GM12878 (cell line): ENCODE data around the gene ZNF212. TPM values are rescaled to one million over a fixed set of nuclear protein-coding genes. Genes with fewer than 3 reads are reported as not detected.
A peak's percentile ranks its signal among the peaks of the same experiment; 100 is the strongest.

Experiments
- ATAC-seq: fragments of 200-7000 bp; cut with Tn5 transposase; 3 replicates; pipeline ENCODE4 v1.9.1; 2020; ENCODE audit warnings: mild to moderate bottlenecking, moderate library complexity
- BruUV-seq: library from RNA; stranded (reverse); fragments of 400-500 nt; replicated peaks from 2 replicates; lab custom pipeline; 2021; lab: Mats Ljungman, UMichigan
- CTCF ChIA-PET: fragments of 300-600 bp; sonication (Branson Sonifier 250); formaldehyde crosslinking; extraction: SDS; loops from one replicate; lab custom pipeline; 2021; ENCODE audit warnings: inconsistent platforms; lab: Yijun Ruan, JAX
- POLR2A ChIA-PET: fragments of 350-600 bp; formaldehyde crosslinking; extraction: SDS; loops from one replicate; lab custom pipeline; 2021; ENCODE audit warnings: inconsistent platforms; lab: Charles Lee
- RAD21 ChIA-PET: fragments of 300-600 bp; sonication (Branson Sonifier 250); formaldehyde crosslinking; loops from one replicate; lab custom pipeline; 2023; ENCODE audit warnings: antibody characterized with exemption; ENCODE audit not compliant: unreplicated experiment; lab: Charles Lee
- SMC1A ChIA-PET: fragments of 300-600 bp; sonication (Branson Sonifier 250); formaldehyde crosslinking; loops from one replicate; lab custom pipeline; 2023; ENCODE audit not compliant: unreplicated experiment, uncharacterized antibody; lab: Charles Lee
- DNase-seq: peaks from one replicate; pipeline ENCODE4 v3.0.0-alpha.2; 2011; ENCODE audit warnings: low read depth, low spot score
- FAIRE-seq: peaks from 3 replicates; lab custom pipeline; 2011; peaks lifted over from hg19 to GRCh38; lab: Jason Lieb, UNC
- H2AFZ ChIP-seq: 2 replicates; pipeline ENCODE4 v1.6.0; 2011; ENCODE audit warnings: low read depth, low read length, control low read depth; ENCODE audit not compliant: control insufficient read depth
- H3K27ac ChIP-seq: 2 replicates; pipeline ENCODE4 v1.5.1; 2011; ENCODE audit warnings: control low read depth; ENCODE audit not compliant: control insufficient read depth, insufficient read depth
- H3K27me3 ChIP-seq, 2 experiments: replicated peaks in 1 of 2; 2 replicates each; pipeline versions ENCODE4 v1.6.0 to v1.6.1; 2011; ENCODE audit warnings: low read length in 1 of 2; ENCODE audit not compliant: control insufficient read depth in 2 of 2, insufficient read depth in 2 of 2
- H3K36me3 ChIP-seq, 2 experiments: 2 replicates each; pipeline ENCODE4 v1.5.1; 2011; ENCODE audit warnings: low read length in 1 of 2; ENCODE audit not compliant: control insufficient read depth in 2 of 2, insufficient read depth in 2 of 2
- H3K4me1 ChIP-seq: 2 replicates; pipeline ENCODE4 v1.6.1; 2011; ENCODE audit warnings: mild to moderate bottlenecking, low read length, moderate library complexity, mixed read lengths; ENCODE audit not compliant: control insufficient read depth, insufficient read depth
- H3K4me2 ChIP-seq: 2 replicates; pipeline ENCODE4 v1.6.0; 2011; ENCODE audit warnings: control low read depth; ENCODE audit not compliant: control insufficient read depth, insufficient read depth
- H3K4me3 ChIP-seq: fragments of 200-600 bp; sonication (generic); 2 replicates; pipeline ENCODE4 v1.5.1; 2016
- H3K79me2 ChIP-seq: 2 replicates; pipeline ENCODE4 v1.6.0; 2011; ENCODE audit warnings: low read length; ENCODE audit not compliant: control insufficient read depth, insufficient read depth
- H3K9ac ChIP-seq: 2 replicates; pipeline ENCODE4 v1.8.0; 2011; ENCODE audit warnings: low read length, control low read depth, mixed read lengths; ENCODE audit not compliant: control insufficient read depth, insufficient read depth
- H3K9me3 ChIP-seq: replicated peaks from 3 replicates; pipeline ENCODE4 v1.5.1; 2011; ENCODE audit warnings: mild to moderate bottlenecking, low read length; ENCODE audit not compliant: control insufficient read depth, insufficient read depth
- H4K20me1 ChIP-seq: 2 replicates; pipeline ENCODE4 v1.6.0; 2011; ENCODE audit not compliant: control insufficient read depth, insufficient read depth
- ASH2L ChIP-seq: fragments of 300-600, 200-600 bp; sonication (generic); IDR thresholded peaks from 2 replicates; pipeline ENCODE4 v1.6.1; 2017; ENCODE audit warnings: low read depth, mild to moderate bottlenecking, borderline replicate concordance
- BRCA1 ChIP-seq: IDR thresholded peaks from 2 replicates; pipeline ENCODE4 v1.6.1; 2011; ENCODE audit warnings: low read depth, low read length, improper control_type of control experiment
- CEBPB ChIP-seq, 2 experiments: fragments of 150-350 bp in 1 of 2; IDR thresholded peaks; 2 replicates each; pipeline ENCODE4 v1.6.1; 2012 to 2014; ENCODE audit warnings: low read depth in 2 of 2, low read length in 2 of 2, borderline replicate concordance in 1 of 2, inconsistent platforms in 1 of 2
- CHD4 ChIP-seq: fragments of 200-600 bp; sonication (generic); IDR thresholded peaks from 2 replicates; pipeline ENCODE4 v1.6.1; 2016; ENCODE audit warnings: mild to moderate bottlenecking
- MTA2 ChIP-seq: fragments of 450-650 bp; IDR thresholded peaks from 2 replicates; pipeline ENCODE4 v1.6.1; 2016; ENCODE audit warnings: low read depth, mild to moderate bottlenecking, moderate library complexity
- POLR2A ChIP-seq: IDR thresholded peaks from 2 replicates; pipeline ENCODE4 v1.6.1; 2011; ENCODE audit warnings: low read depth, mild to moderate bottlenecking, low read length
- POU2F2 ChIP-seq: IDR thresholded peaks from 3 replicates; pipeline ENCODE4 v1.6.1; 2011; ENCODE audit warnings: low read depth, mild to moderate bottlenecking, low read length, borderline replicate concordance
- RAD21 ChIP-seq: IDR thresholded peaks from 2 replicates; pipeline ENCODE4 v1.6.1; 2011; ENCODE audit warnings: mild to moderate bottlenecking, low read depth, low read length, moderate library complexity; ENCODE audit not compliant: insufficient read depth
- RFX5 ChIP-seq: IDR thresholded peaks from 2 replicates; pipeline ENCODE4 v1.6.1; 2011; ENCODE audit warnings: low read depth, low read length, improper control_type of control experiment
- SMAD1 ChIP-seq: fragments of 450-650 bp; IDR thresholded peaks from 2 replicates; pipeline ENCODE4 v1.6.1; 2018; ENCODE audit warnings: mild to moderate bottlenecking, low read depth; ENCODE audit not compliant: partially characterized antibody
- SP1 ChIP-seq: IDR thresholded peaks from one replicate; pipeline ENCODE4 v1.6.1; 2011; ENCODE audit warnings: low read depth, low read length
- STAT3 ChIP-seq: IDR thresholded peaks from 2 replicates; pipeline ENCODE4 v1.6.1; 2011; ENCODE audit warnings: low read depth, low read length, improper control_type of control experiment
- TBL1XR1 ChIP-seq: IDR thresholded peaks from 2 replicates; pipeline ENCODE4 v1.6.1; 2012; ENCODE audit warnings: low read depth, low read length, improper control_type of control experiment
- ZNF384 ChIP-seq: IDR thresholded peaks from 2 replicates; pipeline ENCODE4 v1.6.1; 2012; ENCODE audit warnings: low read depth, mild to moderate bottlenecking, low read length, improper control_type of control experiment, borderline replicate concordance
- WGBS: methylation state at CpG from one replicate; pipeline ENCODE4 v1.1.6; 2016; ENCODE audit warnings: low lambda C conversion rate; ENCODE audit not compliant: insufficient replicate concordance, insufficient coverage; ENCODE audit errors: missing lambda C conversion rate; 5-methylcytosine and 5-hydroxymethylcytosine counted together
- in situ Hi-C: fragments of 300-500 bp; cut with MboI; formaldehyde crosslinking; loops from 9 replicates; pipeline ENCODE4 v1.14.3; 2018; ENCODE audit warnings: mixed read lengths
- intact Hi-C: fragments of 100-400 bp; cut with micrococcal nuclease; formaldehyde crosslinking; loops from one replicate; pipeline ENCODE4 v1.14.2; 2022; ENCODE audit not compliant: unreplicated experiment
- polyA plus RNA-seq, 11 experiments: library from polyadenylated mRNA; depleted of rRNA in 4 of 11; unstranded in 6 of 11; stranded (reverse) in 5 of 11; fragments of >200 nt; fragmentation: Nextera tagmentation in 4 of 11; fragmentation: Illumina TruSeq in 1 of 11; extraction: Ambion mirVana in 4 of 11; extraction: Trizol in 1 of 11; gene quantifications; 1 replicate in 1 of 11; 2 replicates in 10 of 11; pipeline versions ENCODE4 v1.2.1 to v1.2.3, GENCODE V29; 2011 to 2016; ENCODE audit warnings: inconsistent platforms in 2 of 11, missing spikeins in 2 of 11, low read depth in 1 of 11
- total RNA-seq, 4 experiments: library from RNA; depleted of rRNA in 3 of 4; stranded (reverse); fragments of >200 nt in 3 of 4; fragmentation: Illumina TruSeq in 1 of 4; extraction: Trizol in 1 of 4; gene quantifications; 2 replicates each; pipeline versions ENCODE4 v1.2.1 to v1.2.3, GENCODE V29; 2013 to 2021
- TF ChIP-seq, protein P1 (sequence below): fragments of 150-350 bp; IDR thresholded peaks from 2 replicates; pipeline ENCODE4 v1.6.1; 2016; ENCODE audit warnings: low read depth, low read length
- TF ChIP-seq, protein P2 (sequence below): fragments of 450-650 bp; IDR thresholded peaks from 2 replicates; pipeline ENCODE4 v1.6.1; 2017; ENCODE audit warnings: antibody characterized with exemption, mild to moderate bottlenecking, moderate library complexity

The ZNF212 gene
- total and polyA plus RNA-seq, 10 of the 15 experiments (the other 5 are each of a cell fraction or from before 2014, with no cell fraction given), result 1.2 to 11.6 (median 5.4) TPM

DNA sequence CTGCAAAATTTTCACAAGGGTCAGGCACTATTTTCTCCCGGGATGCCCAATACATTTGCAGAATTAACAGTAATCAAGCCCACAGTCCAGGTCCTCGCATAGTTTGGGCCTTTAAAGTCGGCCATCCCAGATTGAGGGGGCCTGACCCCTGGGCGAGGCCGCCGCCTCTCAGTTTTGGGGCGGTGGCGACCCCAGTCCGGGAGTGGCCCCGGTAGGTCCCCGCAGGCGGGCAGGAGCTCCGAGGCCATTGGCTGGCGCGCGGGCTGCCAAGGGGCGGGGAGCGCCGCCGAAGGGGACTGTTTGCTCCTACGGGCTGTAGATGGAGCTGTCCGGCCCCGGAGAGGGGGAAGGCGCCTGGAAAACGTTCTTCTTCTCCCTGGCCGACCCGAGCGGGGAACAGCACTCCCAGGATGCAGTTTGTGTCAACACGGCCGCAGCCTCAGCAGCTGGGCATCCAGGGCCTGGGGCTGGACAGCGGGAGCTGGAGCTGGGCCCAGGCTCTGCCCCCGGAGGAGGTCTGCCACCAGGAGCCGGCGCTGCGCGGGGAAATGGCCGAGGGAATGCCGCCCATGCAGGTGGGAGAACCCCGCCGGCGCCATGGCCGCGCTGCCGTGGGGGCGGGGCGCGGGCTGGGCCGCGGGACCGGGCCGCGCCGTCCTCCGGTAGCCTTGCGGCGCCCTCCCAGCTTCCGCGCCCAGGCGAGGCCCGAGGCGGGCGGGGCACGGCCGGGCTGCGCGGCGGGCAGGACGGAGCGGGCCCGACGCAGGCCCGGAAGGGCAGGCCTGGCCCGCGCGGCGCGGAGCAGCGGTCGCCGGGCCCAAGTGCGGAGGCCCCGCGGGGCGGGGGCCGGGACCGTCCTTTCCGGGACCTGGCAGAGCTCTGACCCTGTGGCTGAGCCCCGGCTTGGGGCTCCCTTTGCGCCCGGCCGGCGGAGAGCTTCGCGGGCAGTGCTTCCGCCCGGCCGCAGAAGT, 44.0 kb upstream of the ZNF212 start, which contains the start of gene ZNF282:
TSS of gene ZNF282 (plus strand) at position 367 of the 971 bp plus-strand sequence. CDS start at position 411, 44 bp downstream.
- Histone ChIP-seq H3K27me3 (no peaks in the 10 kb centered on the region), H3K27ac (peak within 1 kb of the TSS; percentile 82), H3K4me1 (0 out of 2 replicates have a peak, but pooled peaks cover 3% of the 10 kb centered on the region), H3K79me2 (peaks cover 34% of the 10 kb centered on the region), H3K9me3 (no peaks in the 10 kb centered on the region), H3K4me3 (peak within 1 kb of the TSS; percentile 89), H4K20me1 (no peaks in the 10 kb centered on the region), H2AFZ (peak within 1 kb of the TSS; percentile 91), H3K9ac (peak within 1 kb of the TSS; percentile 93), H3K4me2 (peak within 1 kb of the TSS; percentile 74), H3K36me3 (peaks cover 7 to 9% of the 10 kb centered on the region in 2 experiments)
- CTCF ChIA-PET, result interaction anchor here (0.6 to 2.7 kb wide), 25 partner anchors 9 to 335 kb away, joined by 3 to 11 read pairs (median 3); partner anchors contain the start of genes ZNF398 and ZNF425
- in situ Hi-C loops, result no loop called here
- RAD21 ChIA-PET, result interaction anchor here (0.6 to 2.1 kb wide), 9 partner anchors 43 to 547 kb away, joined by 3 to 15 read pairs (median 4); partner anchors contain the start of genes ZNF398, ZNF425 and ZNF783
- intact Hi-C loops, result loop anchor here (1.0 to 5.0 kb wide), 4 partner anchors 19 to 69 kb away; partner anchors contain the start of genes ZNF212, ZNF398 and ZNF425
- peak; percentile 31 for DNase-seq
- POLR2A ChIA-PET, result interaction anchor here (0.9 to 4.3 kb wide), 4 partner anchors 45 to 96 kb away, joined by 3 to 20 read pairs (median 3); partner anchors contain the start of genes ZNF212 and ZNF398
- BruUV-seq, result no TSS peak
- SMC1A ChIA-PET, result interaction anchor here (0.8 to 1.6 kb wide), 9 partner anchors 10 to 611 kb away, joined by 3 to 5 read pairs (median 4); partner anchors contain the start of gene ZNF398
- under 1% methylated on average over 60 of the region's 97 CpGs for WGBS
- ATAC-seq, result peak; percentile 94
- peak; percentile 27 for FAIRE-seq
- no peak for TF ChIP-seq ZNF384
- no peak for TF ChIP-seq STAT3
- TF ChIP-seq TBL1XR1, result no peak
- TF ChIP-seq SP1, result no peak
- TF ChIP-seq RAD21, result peak; percentile 38; the same call in 1 of the 2 replicates
- TF ChIP-seq ASH2L, result no peak
- peak; percentile 71; the same call in 2 of the 3 replicates for TF ChIP-seq POU2F2
- TF ChIP-seq SMAD1, result no peak
- no peak for TF ChIP-seq BRCA1
- TF ChIP-seq, protein P1, sequence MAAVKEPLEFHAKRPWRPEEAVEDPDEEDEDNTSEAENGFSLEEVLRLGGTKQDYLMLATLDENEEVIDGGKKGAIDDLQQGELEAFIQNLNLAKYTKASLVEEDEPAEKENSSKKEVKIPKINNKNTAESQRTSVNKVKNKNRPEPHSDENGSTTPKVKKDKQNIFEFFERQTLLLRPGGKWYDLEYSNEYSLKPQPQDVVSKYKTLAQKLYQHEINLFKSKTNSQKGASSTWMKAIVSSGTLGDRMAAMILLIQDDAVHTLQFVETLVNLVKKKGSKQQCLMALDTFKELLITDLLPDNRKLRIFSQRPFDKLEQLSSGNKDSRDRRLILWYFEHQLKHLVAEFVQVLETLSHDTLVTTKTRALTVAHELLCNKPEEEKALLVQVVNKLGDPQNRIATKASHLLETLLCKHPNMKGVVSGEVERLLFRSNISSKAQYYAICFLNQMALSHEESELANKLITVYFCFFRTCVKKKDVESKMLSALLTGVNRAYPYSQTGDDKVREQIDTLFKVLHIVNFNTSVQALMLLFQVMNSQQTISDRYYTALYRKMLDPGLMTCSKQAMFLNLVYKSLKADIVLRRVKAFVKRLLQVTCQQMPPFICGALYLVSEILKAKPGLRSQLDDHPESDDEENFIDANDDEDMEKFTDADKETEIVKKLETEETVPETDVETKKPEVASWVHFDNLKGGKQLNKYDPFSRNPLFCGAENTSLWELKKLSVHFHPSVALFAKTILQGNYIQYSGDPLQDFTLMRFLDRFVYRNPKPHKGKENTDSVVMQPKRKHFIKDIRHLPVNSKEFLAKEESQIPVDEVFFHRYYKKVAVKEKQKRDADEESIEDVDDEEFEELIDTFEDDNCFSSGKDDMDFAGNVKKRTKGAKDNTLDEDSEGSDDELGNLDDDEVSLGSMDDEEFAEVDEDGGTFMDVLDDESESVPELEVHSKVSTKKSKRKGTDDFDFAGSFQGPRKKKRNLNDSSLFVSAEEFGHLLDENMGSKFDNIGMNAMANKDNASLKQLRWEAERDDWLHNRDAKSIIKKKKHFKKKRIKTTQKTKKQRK, result no peak
- peak; percentile 88 for TF ChIP-seq POLR2A
- no peak; the same call in 1 of the 2 replicates for TF ChIP-seq MTA2
- no peak for TF ChIP-seq CHD4
- TF ChIP-seq, protein P2, sequence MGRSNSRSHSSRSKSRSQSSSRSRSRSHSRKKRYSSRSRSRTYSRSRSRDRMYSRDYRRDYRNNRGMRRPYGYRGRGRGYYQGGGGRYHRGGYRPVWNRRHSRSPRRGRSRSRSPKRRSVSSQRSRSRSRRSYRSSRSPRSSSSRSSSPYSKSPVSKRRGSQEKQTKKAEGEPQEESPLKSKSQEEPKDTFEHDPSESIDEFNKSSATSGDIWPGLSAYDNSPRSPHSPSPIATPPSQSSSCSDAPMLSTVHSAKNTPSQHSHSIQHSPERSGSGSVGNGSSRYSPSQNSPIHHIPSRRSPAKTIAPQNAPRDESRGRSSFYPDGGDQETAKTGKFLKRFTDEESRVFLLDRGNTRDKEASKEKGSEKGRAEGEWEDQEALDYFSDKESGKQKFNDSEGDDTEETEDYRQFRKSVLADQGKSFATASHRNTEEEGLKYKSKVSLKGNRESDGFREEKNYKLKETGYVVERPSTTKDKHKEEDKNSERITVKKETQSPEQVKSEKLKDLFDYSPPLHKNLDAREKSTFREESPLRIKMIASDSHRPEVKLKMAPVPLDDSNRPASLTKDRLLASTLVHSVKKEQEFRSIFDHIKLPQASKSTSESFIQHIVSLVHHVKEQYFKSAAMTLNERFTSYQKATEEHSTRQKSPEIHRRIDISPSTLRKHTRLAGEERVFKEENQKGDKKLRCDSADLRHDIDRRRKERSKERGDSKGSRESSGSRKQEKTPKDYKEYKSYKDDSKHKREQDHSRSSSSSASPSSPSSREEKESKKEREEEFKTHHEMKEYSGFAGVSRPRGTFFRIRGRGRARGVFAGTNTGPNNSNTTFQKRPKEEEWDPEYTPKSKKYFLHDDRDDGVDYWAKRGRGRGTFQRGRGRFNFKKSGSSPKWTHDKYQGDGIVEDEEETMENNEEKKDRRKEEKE, result 0 out of 2 replicates have a peak, but pooled peaks have one; percentile 10
- no peak; the same call in 1 of the 2 replicates for TF ChIP-seq RFX5
- no peak for TF ChIP-seq CEBPB (IDR thresholded peaks at IDR 0.05; ENCODE audit: borderline replicate concordance in 1 of 2, low read depth in 2 of 2, low read length in 2 of 2)
